Measurements from ENCODE around the gene PHLPP2. TPM values are rescaled to one million over a fixed set of nuclear protein-coding genes. Genes with fewer than 3 reads are reported as not detected.

Gene PHLPP2
- total RNA-seq, 2 experiments from 2014 or later = 7.9 to 8.7 TPM

- no peaks in the 10 kb centered on the region for H3K27me3 Mint-ChIP-seq
Observed at GRCh38 chr16:71672803-71673581, 51.5 kb downstream of the PHLPP2 start.

GRCh38 chr16:71672125-71672524 lies 52.4 kb downstream of the PHLPP2 start:
- Mint-ChIP-seq H3K4me3 (no peak overlapping the region), H3K27me3 (no peaks in the 10 kb centered on the region), H3K36me3 (peaks cover 23% of the 10 kb centered on the region), H3K4me1 (peaks cover 26% of the 10 kb centered on the region), H3K27ac (no peak overlapping the region), H3K9me3 (ENCODE audit: low read depth) (no peaks in the 10 kb centered on the region)
- CTCF ChIA-PET = interaction anchor here (0.8 kb wide), 1 partner anchor 10 kb away, joined by 4 read pairs; no protein-coding TSS in a partner anchor
- DNase-seq (no peak), ATAC-seq (no peak)

More at GRCh38 chr16:71672803-71673581, 51.5 kb downstream of the PHLPP2 start:
- H3K9me3 Mint-ChIP-seq (ENCODE audit: low read depth) = no peaks in the 10 kb centered on the region
- CTCF ChIA-PET = interaction anchor here (0.8 kb wide), 1 partner anchor 9 kb away, joined by 4 read pairs; no protein-coding TSS in a partner anchor
- no peak overlapping the region for H3K4me3 Mint-ChIP-seq
- peaks cover 25% of the 10 kb centered on the region for H3K36me3 Mint-ChIP-seq
- H3K4me1 Mint-ChIP-seq = peaks cover 30% of the 10 kb centered on the region
- H3K27ac Mint-ChIP-seq = no peak overlapping the region
- ATAC-seq (no peak), DNase-seq (no peak)

DNA sequence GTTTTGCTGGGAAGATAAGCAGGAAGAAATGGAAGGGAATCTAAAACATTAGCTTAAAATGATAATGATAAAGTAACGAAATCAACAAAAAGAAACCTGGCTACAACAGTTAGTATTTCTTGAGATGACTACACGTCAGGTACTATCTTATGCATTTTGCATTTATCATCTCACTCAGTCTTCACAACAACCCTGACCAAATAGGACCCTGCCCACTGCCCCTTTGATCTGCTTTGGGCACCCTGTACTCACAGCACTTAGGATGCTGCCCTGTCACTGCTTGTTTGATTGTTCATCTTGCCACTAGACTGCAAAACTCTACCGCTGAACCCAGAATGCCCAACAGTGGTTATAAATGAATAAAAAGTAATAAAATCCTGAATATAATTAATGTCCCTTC lies 53.3 kb downstream of the PHLPP2 start:
- H3K9me3 Mint-ChIP-seq (ENCODE audit: low read depth) = no peaks in the 10 kb centered on the region
- H3K36me3 Mint-ChIP-seq = peaks cover 20% of the 10 kb centered on the region
- ATAC-seq (no peak), DNase-seq (no peak)
- H3K27ac Mint-ChIP-seq = no peak overlapping the region
- no peaks in the 10 kb centered on the region for H3K27me3 Mint-ChIP-seq
- CTCF ChIA-PET = interaction anchor here (1.7 kb wide), 1 partner anchor 60 kb away, joined by 7 read pairs; no protein-coding TSS in a partner anchor
- peaks cover 18% of the 10 kb centered on the region for H3K4me1 Mint-ChIP-seq
- H3K4me3 Mint-ChIP-seq = no peak overlapping the region

GRCh38 chr16:71670537-71670936 lies 54.0 kb downstream of the PHLPP2 start:
- DNase-seq (no peak), ATAC-seq (no peak)
- Mint-ChIP-seq H3K36me3 (peaks cover 17% of the 10 kb centered on the region), H3K4me3 (no peak overlapping the region), H3K27me3 (no peaks in the 10 kb centered on the region), H3K27ac (no peak overlapping the region), H3K4me1 (peaks cover 12% of the 10 kb centered on the region), H3K9me3 (ENCODE audit: low read depth) (no peaks in the 10 kb centered on the region)
- CTCF ChIA-PET = interaction anchor here (1.4 to 1.7 kb wide), 2 partner anchors 59 to 292 kb away, joined by 6 to 7 read pairs; no protein-coding TSS in a partner anchor

DNA sequence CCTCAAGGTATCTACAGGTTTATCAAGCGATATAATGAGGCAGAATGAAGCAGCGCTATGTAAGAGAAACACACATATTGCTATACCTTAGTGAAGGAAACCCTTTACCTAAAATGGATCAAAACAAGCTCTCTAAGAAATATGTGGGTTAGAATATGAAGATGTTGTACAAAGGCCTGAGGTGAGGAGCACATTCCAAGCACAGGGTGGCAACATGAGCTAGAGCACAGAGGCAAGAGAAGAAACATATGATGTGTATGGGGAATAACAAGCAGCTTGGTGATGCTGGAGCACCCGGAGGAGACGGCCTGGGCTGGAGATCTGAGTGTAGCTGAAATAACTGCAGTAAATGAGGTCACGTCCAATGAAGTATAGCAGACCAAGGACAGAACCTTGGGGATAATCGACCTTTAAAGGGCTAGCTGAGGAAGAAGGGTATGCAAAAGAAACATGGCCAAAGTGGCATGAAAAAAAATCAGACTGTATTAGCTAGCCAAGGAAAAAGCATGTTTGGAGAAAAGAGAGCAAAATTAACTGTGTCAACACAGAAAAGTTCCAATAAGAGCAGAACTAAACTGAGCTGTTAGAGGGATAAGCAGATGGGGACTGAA lies 54.5 kb downstream of the PHLPP2 start:
- Mint-ChIP-seq H3K27ac (no peak overlapping the region), H3K27me3 (no peaks in the 10 kb centered on the region), H3K9me3 (ENCODE audit: low read depth) (no peaks in the 10 kb centered on the region), H3K4me1 (peaks cover 8% of the 10 kb centered on the region), H3K4me3 (no peak overlapping the region), H3K36me3 (peaks cover 13% of the 10 kb centered on the region)
- ATAC-seq (no peak), DNase-seq (no peak)
- CTCF ChIA-PET = interaction anchor here (1.4 to 1.7 kb wide), 2 partner anchors 59 to 292 kb away, joined by 6 to 7 read pairs; no protein-coding TSS in a partner anchor

DNA sequence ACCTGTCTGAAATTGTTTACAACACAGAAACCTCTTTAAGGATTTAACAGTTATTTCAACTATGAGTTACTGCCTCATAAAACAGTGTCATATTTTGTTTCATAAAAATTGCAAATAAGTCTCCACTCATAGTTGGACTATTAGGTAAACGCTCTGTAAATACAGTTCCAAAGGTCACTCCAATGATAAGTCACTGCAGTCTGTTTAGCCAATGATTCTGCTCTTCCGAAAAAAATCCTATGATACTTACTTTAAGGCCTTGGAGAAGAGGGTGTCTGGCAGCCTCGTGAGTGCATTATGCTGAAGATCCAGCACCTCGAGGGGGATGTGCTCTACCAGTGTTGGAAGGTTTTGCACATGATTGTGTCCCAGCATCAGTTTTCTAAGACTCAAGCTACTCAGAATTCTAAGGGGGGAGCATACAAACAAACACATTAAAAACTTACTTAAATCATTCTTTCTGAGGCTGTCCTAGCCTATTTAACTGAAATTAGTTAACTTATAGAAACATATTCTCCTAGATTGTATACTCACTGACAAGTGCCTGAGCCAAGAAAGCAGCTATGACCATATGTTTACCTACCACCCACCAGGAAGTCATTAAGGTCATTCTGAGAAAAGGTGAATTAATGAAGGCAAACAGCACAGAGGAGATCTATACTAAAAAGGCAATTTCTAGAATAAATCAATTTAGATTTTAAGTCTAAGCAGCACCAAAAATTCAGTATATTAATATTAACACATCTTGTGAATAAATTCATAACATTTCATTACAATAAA lies 57.4 kb downstream of the PHLPP2 start:
- CTCF ChIA-PET = no interaction called here
- Mint-ChIP-seq H3K27ac (no peak overlapping the region), H3K9me3 (ENCODE audit: low read depth) (no peaks in the 10 kb centered on the region), H3K27me3 (no peaks in the 10 kb centered on the region), H3K36me3 (peaks cover 13% of the 10 kb centered on the region), H3K4me3 (no peak overlapping the region), H3K4me1 (peaks cover 1% of the 10 kb centered on the region)
- ATAC-seq (no peak), DNase-seq (no peak)

- no peaks in the 10 kb centered on the region for H3K9me3 Mint-ChIP-seq (ENCODE audit: low read depth)
- no peak for DNase-seq
- no peak for ATAC-seq
- no peaks in the 10 kb centered on the region for H3K27me3 Mint-ChIP-seq
- H3K4me3 Mint-ChIP-seq = no peak overlapping the region
- CTCF ChIA-PET = no interaction called here
- no peak overlapping the region for H3K27ac Mint-ChIP-seq
- H3K36me3 Mint-ChIP-seq = peaks cover 10% of the 10 kb centered on the region
- H3K4me1 Mint-ChIP-seq = no peaks in the 10 kb centered on the region
Observed at GRCh38 chr16:71666264-71666663, 58.2 kb downstream of the PHLPP2 start.

DNA sequence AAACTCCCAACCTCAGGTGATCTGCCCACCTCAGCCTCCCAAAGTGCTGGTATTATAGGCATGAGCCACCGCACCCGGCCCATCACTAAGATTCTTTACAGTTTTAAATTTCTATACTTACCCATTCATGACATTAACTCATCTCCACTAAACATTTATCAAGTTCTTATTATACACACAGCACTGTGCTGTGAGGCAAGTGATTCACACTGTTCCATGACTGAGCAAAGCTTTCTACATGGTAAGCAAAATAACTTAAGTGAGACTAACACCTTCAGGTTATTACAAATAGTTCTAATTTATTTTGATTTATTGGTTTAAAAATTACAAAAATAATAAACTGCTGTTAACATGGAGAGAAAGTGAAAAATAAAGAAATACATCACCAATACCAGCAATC lies 65.0 kb downstream of the PHLPP2 start:
- Mint-ChIP-seq H3K9me3 (ENCODE audit: low read depth) (no peaks in the 10 kb centered on the region), H3K4me3 (no peak overlapping the region), H3K4me1 (peaks cover 8% of the 10 kb centered on the region), H3K27ac (no peak overlapping the region), H3K36me3 (peaks cover 10% of the 10 kb centered on the region), H3K27me3 (no peaks in the 10 kb centered on the region)
- DNase-seq (no peak), ATAC-seq (no peak)
- CTCF ChIA-PET = no interaction called here

DNA sequence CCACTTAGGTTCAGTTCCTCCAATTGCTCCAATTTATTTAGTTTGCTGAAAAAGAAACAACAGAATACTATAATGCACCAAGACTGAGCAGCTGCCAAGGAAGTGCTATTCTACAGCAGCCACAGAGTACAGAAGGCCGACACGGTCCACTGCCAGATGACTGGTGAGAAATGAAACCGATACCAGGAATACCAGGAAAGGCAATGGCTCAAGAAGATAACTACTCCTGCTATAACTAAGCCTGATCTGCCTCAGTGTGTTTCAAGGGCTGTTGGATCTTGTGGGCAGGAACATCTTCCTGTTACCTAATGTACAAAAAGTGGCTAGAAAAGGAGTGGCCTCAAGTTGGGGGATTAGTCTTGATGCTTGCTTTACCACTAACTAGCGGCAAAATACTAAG lies 65.7 kb downstream of the PHLPP2 start:
- CTCF ChIA-PET = no interaction called here

GRCh38 chr16:71649704-71650103 lies 74.8 kb downstream of the PHLPP2 start:
- Mint-ChIP-seq H3K4me1 (no peaks in the 10 kb centered on the region), H3K36me3 (peaks cover 2% of the 10 kb centered on the region), H3K27ac (no peak overlapping the region), H3K9me3 (ENCODE audit: low read depth) (no peaks in the 10 kb centered on the region), H3K4me3 (no peak overlapping the region), H3K27me3 (no peaks in the 10 kb centered on the region)
- ATAC-seq (no peak), DNase-seq (no peak)
- CTCF ChIA-PET = no interaction called here

More for the DNA sequence above, 65.7 kb downstream of the PHLPP2 start:
- Mint-ChIP-seq H3K4me3 (no peak overlapping the region), H3K27ac (no peak overlapping the region), H3K9me3 (ENCODE audit: low read depth) (no peaks in the 10 kb centered on the region), H3K27me3 (no peaks in the 10 kb centered on the region), H3K4me1 (peaks cover 8% of the 10 kb centered on the region), H3K36me3 (peaks cover 7% of the 10 kb centered on the region)
- ATAC-seq (no peak), DNase-seq (no peak)

- H3K9me3 Mint-ChIP-seq (ENCODE audit: low read depth) = no peaks in the 10 kb centered on the region
- H3K4me3 Mint-ChIP-seq = no peak overlapping the region
- H3K27me3 Mint-ChIP-seq = no peaks in the 10 kb centered on the region
- no peaks in the 10 kb centered on the region for H3K4me1 Mint-ChIP-seq
- no peaks in the 10 kb centered on the region for H3K36me3 Mint-ChIP-seq
- DNase-seq (no peak), ATAC-seq (no peak)
- no peak overlapping the region for H3K27ac Mint-ChIP-seq
- CTCF ChIA-PET = no interaction called here
Observed at GRCh38 chr16:71648921-71649320, 75.6 kb downstream of the PHLPP2 start.

DNA sequence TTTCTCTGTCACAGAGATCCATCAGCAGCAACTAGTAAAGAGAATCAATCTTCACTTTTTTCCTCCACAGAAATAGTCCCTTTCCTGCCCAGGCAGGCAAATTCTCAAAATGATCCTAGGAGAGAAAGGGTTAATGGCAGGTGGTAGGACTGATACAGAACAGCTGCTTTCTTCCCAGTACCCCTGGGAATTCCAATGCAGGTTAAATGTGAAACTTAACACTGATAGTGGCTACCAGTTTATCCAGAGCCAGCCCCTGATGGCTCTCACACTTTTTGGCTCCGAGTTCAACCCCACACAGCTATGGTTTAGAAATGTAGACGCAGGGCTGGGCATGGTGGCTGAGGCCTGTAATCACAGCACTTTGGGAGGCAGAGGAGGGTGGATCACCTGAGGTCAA lies 76.3 kb downstream of the PHLPP2 start:
- Mint-ChIP-seq H3K9me3 (ENCODE audit: low read depth) (no peaks in the 10 kb centered on the region), H3K27ac (no peak overlapping the region), H3K4me1 (no peaks in the 10 kb centered on the region), H3K27me3 (no peaks in the 10 kb centered on the region), H3K36me3 (no peaks in the 10 kb centered on the region), H3K4me3 (no peak overlapping the region)
- ATAC-seq = no peak
- DNase-seq = no peak
- CTCF ChIA-PET = no interaction called here

DNA sequence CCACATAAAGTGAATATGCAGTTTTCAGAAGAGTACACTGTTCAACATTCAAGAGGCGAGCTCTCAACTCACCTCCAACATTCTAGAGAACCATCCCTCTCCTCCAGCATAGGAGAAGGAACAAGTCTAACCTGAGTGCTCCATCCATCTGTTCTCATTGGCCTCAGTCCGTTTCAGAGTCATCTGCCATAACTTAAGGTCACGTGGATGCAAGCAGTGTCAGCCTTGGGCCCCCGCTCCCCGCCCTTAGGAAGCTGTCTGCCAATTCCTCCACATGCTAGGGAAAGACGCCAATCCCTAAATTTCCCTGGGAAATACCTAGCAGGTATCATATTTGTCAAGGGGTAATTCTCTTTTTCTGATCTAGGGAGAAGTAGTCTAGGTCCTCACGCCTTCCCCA lies 77.1 kb downstream of the PHLPP2 start:
- DNase-seq (no peak), ATAC-seq (no peak)
- Mint-ChIP-seq H3K27me3 (no peaks in the 10 kb centered on the region), H3K4me3 (no peak overlapping the region), H3K9me3 (ENCODE audit: low read depth) (no peaks in the 10 kb centered on the region), H3K36me3 (no peaks in the 10 kb centered on the region), H3K27ac (no peak overlapping the region), H3K4me1 (no peaks in the 10 kb centered on the region)
- CTCF ChIA-PET = no interaction called here

All from activated CD8-positive, alpha-beta memory T cell treated with anti-CD3 and anti-CD28 coated beads, Interleukin-2, amount 10 ng/mL, durations not matched to agents 7 days and 5 days (primary cell).